H1 (cell line): ENCODE data around the gene CD53.

ENCODE experiments used
- EGR1 ChIP-seq: IDR thresholded peaks from 2 replicates; pipeline ENCODE4 v1.6.1; 2011; ENCODE audit warnings: low read depth, low read length, borderline replicate concordance
- GABPA ChIP-seq: IDR thresholded peaks from 2 replicates; pipeline ENCODE4 v1.6.1; 2011; ENCODE audit warnings: mild to moderate bottlenecking, low read length, moderate library complexity, borderline replicate concordance; ENCODE audit not compliant: insufficient read depth
- KDM4A ChIP-seq: IDR thresholded peaks from one replicate; pipeline ENCODE4 v1.7.1; 2012; ENCODE audit warnings: low read depth, mild to moderate bottlenecking, moderate library complexity, low read length, inconsistent platforms; ENCODE audit not compliant: severe bottlenecking
- MAFK ChIP-seq: IDR thresholded peaks from 2 replicates; pipeline ENCODE4 v1.6.1; 2012; ENCODE audit warnings: low read depth, mild to moderate bottlenecking, improper control_type of control experiment, low read length
- POLR2AphosphoS5 ChIP-seq: IDR thresholded peaks from 2 replicates; pipeline ENCODE4 v1.6.1; 2011; ENCODE audit warnings: low read depth, low read length
- RAD21 ChIP-seq, 2 experiments: IDR thresholded peaks in 1 of 2; conservative IDR thresholded peaks in 1 of 2; 2 replicates each; pipeline ENCODE4 v1.6.1; 2011; ENCODE audit warnings: low read depth in 2 of 2, low read length in 2 of 2, improper control_type of control experiment in 1 of 2, inconsistent platforms in 1 of 2, mild to moderate bottlenecking in 1 of 2, moderate library complexity in 1 of 2
- SAP30 ChIP-seq: fragments of 300-600 bp; sonication (generic); IDR thresholded peaks from 2 replicates; pipeline ENCODE4 v1.7.1; 2012; ENCODE audit warnings: low read length, moderate library complexity, mild to moderate bottlenecking, inconsistent platforms; ENCODE audit not compliant: insufficient read depth, insufficient replicate concordance
- SIN3A ChIP-seq, 2 experiments: IDR thresholded peaks in 1 of 2; conservative IDR thresholded peaks in 1 of 2; 2 replicates each; pipeline ENCODE4 v1.6.1; 2011 to 2012; ENCODE audit warnings: low read length in 2 of 2, improper control_type of control experiment in 1 of 2, low read depth in 1 of 2, mild to moderate bottlenecking in 1 of 2
- TAF1 ChIP-seq: IDR thresholded peaks from 2 replicates; pipeline ENCODE4 v1.6.1; 2011; ENCODE audit warnings: mild to moderate bottlenecking, low read depth, low read length
- TF ChIP-seq, protein P1 (sequence below), 3 experiments: IDR thresholded peaks; 1 replicate in 2 of 3; 2 replicates in 1 of 3; pipeline versions ENCODE4 v1.5.1 to v1.6.1; 2011; ENCODE audit warnings: low read length in 3 of 3, mild to moderate bottlenecking in 3 of 3, inconsistent platforms in 2 of 3, low read depth in 1 of 3, moderate library complexity in 1 of 3; ENCODE audit not compliant: insufficient read depth in 1 of 3; ENCODE audit errors: control extremely low read depth in 1 of 3

DNA sequence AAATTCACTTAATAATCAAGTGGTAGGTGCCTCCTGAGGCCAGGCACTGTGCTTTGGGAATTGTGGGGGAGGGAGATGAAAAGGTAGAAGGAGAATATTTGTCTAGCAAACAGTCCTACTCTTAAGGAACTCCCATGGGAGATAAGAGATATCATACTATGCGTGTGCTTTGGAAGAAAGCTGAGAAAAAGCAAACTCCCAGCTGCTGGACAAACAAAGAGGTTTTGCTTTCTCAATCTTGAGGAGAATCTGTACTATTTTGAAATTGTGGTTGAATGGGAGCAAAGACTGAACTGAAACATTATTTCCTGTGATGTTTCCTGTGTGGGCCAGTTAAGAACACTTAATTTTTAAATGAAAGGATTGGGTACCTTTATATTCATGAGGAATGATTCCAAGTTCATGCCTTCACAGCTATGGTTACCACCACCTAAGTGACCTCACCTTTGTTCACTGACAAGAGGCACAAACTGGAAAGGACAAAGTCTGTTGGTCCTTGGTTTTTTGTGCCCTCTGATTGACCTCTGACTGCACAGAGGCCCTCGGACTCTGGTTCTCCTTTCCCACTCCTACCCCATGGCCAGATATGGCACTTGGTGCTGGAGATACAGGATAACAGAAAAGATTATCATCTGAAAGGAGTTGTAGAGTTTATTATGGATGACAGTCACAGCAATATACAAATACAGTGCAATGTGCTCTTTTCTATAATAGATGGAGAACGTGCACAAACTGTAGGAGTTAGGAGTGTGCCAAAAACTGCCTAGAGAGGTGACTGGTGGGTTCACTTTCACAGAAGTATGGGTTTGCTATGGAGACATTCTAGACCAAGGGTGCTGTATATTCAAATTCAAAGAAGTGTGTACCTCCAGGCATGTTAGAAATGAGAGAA, 1.6 kb downstream of the CD53 start:
- TF ChIP-seq, protein P1, sequence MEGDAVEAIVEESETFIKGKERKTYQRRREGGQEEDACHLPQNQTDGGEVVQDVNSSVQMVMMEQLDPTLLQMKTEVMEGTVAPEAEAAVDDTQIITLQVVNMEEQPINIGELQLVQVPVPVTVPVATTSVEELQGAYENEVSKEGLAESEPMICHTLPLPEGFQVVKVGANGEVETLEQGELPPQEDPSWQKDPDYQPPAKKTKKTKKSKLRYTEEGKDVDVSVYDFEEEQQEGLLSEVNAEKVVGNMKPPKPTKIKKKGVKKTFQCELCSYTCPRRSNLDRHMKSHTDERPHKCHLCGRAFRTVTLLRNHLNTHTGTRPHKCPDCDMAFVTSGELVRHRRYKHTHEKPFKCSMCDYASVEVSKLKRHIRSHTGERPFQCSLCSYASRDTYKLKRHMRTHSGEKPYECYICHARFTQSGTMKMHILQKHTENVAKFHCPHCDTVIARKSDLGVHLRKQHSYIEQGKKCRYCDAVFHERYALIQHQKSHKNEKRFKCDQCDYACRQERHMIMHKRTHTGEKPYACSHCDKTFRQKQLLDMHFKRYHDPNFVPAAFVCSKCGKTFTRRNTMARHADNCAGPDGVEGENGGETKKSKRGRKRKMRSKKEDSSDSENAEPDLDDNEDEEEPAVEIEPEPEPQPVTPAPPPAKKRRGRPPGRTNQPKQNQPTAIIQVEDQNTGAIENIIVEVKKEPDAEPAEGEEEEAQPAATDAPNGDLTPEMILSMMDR (IDR thresholded peaks at IDR 0.05; ENCODE audit: control extremely low read depth in 1 of 3, insufficient read depth in 1 of 3, low read depth in 1 of 3, low read length in 3 of 3), result no peak
- no peak for TF ChIP-seq TAF1
- TF ChIP-seq EGR1, result no peak
- TF ChIP-seq GABPA, result no peak
- TF ChIP-seq POLR2AphosphoS5, result no peak
- TF ChIP-seq SIN3A (conservative IDR thresholded peaks at IDR 0.05 in 1 of 2, IDR thresholded peaks at IDR 0.05 in 1 of 2; ENCODE audit: low read depth in 1 of 2, low read length in 2 of 2), result no peak
- no peak for TF ChIP-seq RAD21 (IDR thresholded peaks at IDR 0.05 in 1 of 2, conservative IDR thresholded peaks at IDR 0.05 in 1 of 2; ENCODE audit: low read depth in 2 of 2, low read length in 2 of 2)
- no peak for TF ChIP-seq SAP30
- no peak for TF ChIP-seq MAFK
- no peak for TF ChIP-seq KDM4A
